Measurements from ENCODE around the gene PALS1. TPM values are rescaled to one million over a fixed set of nuclear protein-coding genes. Genes with fewer than 3 reads are reported as not detected.
"Not testable (repeated sequence)": the region's sequence is repeated elsewhere in the genome, so short reads cannot be mapped to it uniquely, and the experiment has no call there.

PALS1 gene
- total RNA-seq, 3 donors from 2014 or later = 10.6 to 14.5 (median 12.8) TPM

DNA sequence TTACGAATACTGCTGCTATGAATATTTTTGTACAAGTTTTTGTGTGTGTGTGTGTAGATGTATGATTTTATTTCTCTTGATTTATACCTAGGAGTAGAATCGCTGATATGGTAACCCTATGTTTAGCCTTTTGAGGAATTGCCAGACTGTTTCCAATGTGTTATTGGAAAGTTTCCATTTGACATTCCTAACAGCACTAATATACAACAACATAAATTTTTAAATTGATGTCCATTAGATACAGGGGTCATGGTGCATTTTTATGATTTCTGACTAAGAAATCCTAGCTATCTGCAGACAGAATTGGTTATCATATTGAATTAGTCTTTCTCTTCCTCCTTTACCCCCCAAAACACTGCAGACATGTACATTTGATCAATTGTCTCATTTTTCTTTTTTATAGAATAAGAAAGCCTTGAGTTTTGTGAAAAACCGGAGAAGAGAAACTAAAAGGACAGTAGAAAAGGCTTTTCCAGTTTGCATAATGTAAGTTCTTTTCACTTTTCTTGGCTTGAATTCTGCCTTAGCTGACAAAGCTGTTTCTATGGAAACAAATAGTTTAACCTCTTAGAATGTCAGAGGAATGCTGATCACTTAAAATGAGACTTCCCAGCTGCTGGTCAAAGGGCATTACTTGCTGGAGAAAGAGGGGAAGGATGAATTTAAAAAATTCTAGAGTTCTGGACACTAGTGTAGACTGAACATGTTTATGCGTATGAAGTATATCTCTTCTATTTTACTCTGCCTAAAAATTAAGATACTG is 28.2 kb downstream of the PALS1 start:
- DNase-seq (no peak), ATAC-seq (no peak)
- Mint-ChIP-seq H3K4me3 (no peak overlapping the region), H3K4me1 (ENCODE audit: low read depth) (peaks cover 20% of the 10 kb centered on the region), H3K27me3 (ENCODE audit: low read depth) (no peaks in the 10 kb centered on the region), H3K9me3 (no peaks in the 10 kb centered on the region), H3K36me3 (ENCODE audit: insufficient read depth) (peaks cover 29% of the 10 kb centered on the region)

DNA sequence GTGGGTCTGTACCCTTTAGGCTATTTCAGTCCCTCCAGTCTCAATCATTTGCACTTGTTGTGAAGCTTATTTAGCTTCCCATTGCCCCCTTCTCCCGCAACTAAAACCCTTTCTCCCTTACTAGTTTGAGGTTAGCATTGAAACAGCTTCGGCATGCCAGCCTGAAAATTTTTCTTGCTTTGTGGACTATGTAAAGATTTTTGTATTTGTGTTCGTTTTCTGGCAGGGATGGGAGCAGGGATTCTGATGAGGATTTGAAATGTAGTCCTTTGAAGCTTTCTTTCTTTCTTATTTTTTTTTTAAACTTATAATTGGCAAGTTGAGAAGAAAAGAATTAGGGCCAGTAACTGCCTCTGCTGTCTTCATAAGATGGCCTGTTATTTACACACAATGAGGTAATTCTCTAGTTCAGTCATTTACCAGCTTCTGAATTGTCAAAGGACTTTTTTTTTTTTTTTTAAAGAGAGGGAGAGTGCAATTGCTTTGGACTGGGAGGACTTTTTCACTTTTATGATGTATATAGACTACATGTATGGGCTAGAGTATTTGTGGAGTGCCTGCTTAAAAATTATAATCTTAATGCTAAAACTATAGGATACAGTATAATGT is 29.0 kb downstream of the PALS1 start:
- Mint-ChIP-seq H3K27me3 (ENCODE audit: low read depth) (no peaks in the 10 kb centered on the region), H3K9me3 (no peaks in the 10 kb centered on the region), H3K4me1 (ENCODE audit: low read depth) (peaks cover 16% of the 10 kb centered on the region), H3K36me3 (ENCODE audit: insufficient read depth) (peaks cover 29% of the 10 kb centered on the region), H3K4me3 (no peak overlapping the region)
- ATAC-seq = no peak
- DNase-seq = no peak

DNA sequence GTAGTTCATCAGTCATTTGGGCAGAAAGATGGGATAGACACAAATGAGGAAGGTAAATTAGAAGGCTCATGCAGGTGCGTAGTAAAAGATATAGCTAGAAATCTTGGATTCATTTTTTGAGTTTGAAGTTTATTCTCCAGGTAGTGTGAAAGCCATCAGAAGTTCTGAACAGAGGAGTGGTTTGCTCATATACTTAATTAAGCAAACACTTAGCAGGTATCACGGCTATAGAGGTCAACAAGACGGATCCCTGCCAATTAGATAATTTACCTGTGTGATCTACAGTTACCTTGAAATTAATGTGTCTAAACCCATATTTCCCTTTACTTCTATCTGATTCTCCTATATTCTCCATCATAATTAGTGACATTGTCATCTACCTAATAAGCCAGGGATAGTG is 29.7 kb downstream of the PALS1 start:
- H3K4me3 Mint-ChIP-seq = no peak overlapping the region
- DNase-seq (no peak), ATAC-seq (no peak)
- H3K9me3 Mint-ChIP-seq = no peaks in the 10 kb centered on the region
- peaks cover 19% of the 10 kb centered on the region for H3K4me1 Mint-ChIP-seq (ENCODE audit: low read depth)
- H3K36me3 Mint-ChIP-seq (ENCODE audit: insufficient read depth) = peaks cover 29% of the 10 kb centered on the region
- no peaks in the 10 kb centered on the region for H3K27me3 Mint-ChIP-seq (ENCODE audit: low read depth)

DNA sequence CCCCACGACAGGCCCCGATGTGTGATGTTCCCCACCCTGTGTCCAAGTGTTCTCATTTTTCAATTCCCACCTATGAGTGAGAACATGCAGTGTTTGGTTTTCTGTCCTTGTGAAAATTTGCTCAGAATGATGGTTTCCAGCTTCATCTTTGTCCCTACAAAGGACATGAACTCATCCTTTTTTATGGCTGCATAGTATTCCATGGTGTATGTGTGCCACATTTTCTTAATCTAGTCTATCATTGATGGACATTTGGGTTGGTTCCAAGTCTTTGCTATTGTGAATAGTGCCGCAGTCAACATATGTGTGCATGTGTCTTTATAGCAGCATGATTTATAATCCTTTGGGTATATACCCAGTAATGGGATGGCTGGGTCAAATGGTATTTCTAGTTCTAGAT is 32.0 kb downstream of the PALS1 start:
- H3K27me3 Mint-ChIP-seq (ENCODE audit: low read depth); H3K4me3 Mint-ChIP-seq; ATAC-seq; DNase-seq; H3K9me3 Mint-ChIP-seq: not testable (repeated sequence)
- peaks cover 14% of the 10 kb centered on the region for H3K4me1 Mint-ChIP-seq (ENCODE audit: low read depth)
- H3K36me3 Mint-ChIP-seq (ENCODE audit: insufficient read depth) = peaks cover 29% of the 10 kb centered on the region

DNA sequence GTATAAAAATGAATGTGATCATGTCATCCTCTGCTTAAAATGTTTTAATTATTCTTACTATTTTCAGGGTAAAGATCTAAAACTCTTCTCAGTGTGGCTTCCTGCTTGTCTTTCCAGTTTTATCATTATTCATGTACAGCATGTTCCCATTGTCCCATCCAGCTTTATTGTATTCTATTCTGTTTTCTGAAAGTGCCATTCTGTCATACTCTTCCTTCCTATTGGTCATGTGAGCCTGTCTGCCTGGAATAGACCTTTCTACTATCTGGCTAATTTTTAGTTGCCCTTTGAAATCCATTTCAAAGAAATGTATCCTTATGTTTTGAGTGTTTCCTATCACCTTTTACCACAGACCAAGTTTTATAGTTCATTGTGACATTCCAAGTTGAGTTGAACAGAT is 34.9 kb downstream of the PALS1 start:
- DNase-seq (no peak), ATAC-seq (no peak)
- Mint-ChIP-seq H3K27me3 (ENCODE audit: low read depth) (no peaks in the 10 kb centered on the region), H3K9me3 (no peaks in the 10 kb centered on the region), H3K4me1 (ENCODE audit: low read depth) (peaks cover 9% of the 10 kb centered on the region), H3K36me3 (ENCODE audit: insufficient read depth) (peaks cover 24% of the 10 kb centered on the region), H3K4me3 (no peak overlapping the region)

DNA sequence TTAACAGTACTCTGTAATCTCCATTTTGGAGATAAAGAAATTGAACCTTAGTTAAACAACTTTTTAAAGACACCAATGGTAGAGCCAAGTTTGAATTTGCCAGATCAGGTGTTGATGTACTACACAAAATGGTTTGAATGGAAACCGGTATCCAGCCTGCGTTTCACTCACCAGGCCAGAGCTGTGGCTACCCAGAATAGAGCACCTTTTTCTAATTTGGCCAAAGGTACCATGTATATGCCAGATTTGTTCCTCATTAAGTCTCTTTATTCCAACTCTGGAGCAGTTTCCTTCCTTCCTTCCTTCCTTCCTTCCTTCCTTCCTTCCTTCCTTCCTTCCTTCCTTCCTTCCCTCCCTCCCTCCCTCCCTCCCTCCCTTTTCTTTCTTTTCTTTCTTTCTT is 39.3 kb downstream of the PALS1 start:
- Mint-ChIP-seq H3K4me3 (no peak overlapping the region), H3K9me3 (no peaks in the 10 kb centered on the region), H3K27me3 (ENCODE audit: low read depth) (no peaks in the 10 kb centered on the region), H3K36me3 (ENCODE audit: insufficient read depth) (peaks cover 2% of the 10 kb centered on the region), H3K4me1 (ENCODE audit: low read depth) (peaks cover 6% of the 10 kb centered on the region)
- no peak for DNase-seq
- ATAC-seq = no peak

DNA sequence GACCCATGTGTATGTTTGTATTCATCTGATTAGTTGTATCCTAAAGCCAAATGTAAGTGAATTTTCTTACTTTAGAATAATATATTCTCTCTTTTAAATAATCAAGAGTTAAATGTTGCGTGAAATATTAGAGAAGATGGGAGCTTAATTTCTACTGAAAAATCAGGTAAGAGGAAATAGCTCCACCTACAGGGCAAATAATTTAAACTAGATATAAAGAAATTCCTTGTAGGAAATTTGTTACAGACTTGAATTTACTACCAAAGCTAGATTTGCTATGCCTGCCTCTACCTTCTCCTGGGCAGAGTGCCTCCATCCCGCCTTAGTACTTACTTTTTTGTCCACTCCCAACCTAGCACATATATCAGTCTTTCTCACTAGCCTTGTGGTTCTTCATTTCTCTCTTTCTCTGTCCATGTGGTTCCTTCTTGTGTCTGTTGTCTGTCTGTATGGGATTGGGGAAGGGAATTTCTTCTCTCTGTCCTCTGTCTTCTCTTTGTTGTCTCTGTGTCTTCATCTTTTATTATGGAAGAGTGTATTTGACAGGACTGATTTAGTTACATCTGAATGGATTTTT is 44.7 kb downstream of the PALS1 start:
- ATAC-seq = no peak
- Mint-ChIP-seq H3K4me1 (ENCODE audit: low read depth) (no peaks in the 10 kb centered on the region), H3K4me3 (no peak overlapping the region), H3K9me3 (no peaks in the 10 kb centered on the region), H3K27me3 (ENCODE audit: low read depth) (no peaks in the 10 kb centered on the region), H3K36me3 (ENCODE audit: insufficient read depth) (peaks cover 2% of the 10 kb centered on the region)
- DNase-seq = no peak

Other genes with a start within 250 kb of the PALS1 start
- gene GARIN2, start 52.0 kb upstream of the PALS1 start, total RNA-seq = not detected
- 10 to 100 TPM; 22.7 to 30.9 (median 24.8) TPM for gene ATP6V1D, start 118.4 kb downstream of the PALS1 start, total RNA-seq
- gene EIF2S1, start 118.9 kb downstream of the PALS1 start, total RNA-seq = 100 to 1,000 TPM; 377 to 401 (median 392) TPM
- gene PLEK2, start 170.7 kb downstream of the PALS1 start, total RNA-seq = 1 to 10 TPM; 1.8 to 2.5 (median 2.4) TPM
- gene TMEM229B, start 247.3 kb downstream of the PALS1 start, total RNA-seq = 1 to 10 TPM; 3.5 to 4.9 (median 4.2) TPM